ACHN (cell line): ENCODE results near the gene LMO1.

Source experiments
- DNase-seq: peaks from one replicate; pipeline ENCODE4 v3.0.0-alpha.2; 2015
- in situ Hi-C: cut with HindIII; loops from 2 replicates; pipeline ENCODE4 v1.10.0; 2017; ENCODE audit warnings: low sequenced_read_pairs, low pct_ligation_motif_present, low pct_unique_long_range_greater_than_20kb

The LMO1 gene

DNA sequence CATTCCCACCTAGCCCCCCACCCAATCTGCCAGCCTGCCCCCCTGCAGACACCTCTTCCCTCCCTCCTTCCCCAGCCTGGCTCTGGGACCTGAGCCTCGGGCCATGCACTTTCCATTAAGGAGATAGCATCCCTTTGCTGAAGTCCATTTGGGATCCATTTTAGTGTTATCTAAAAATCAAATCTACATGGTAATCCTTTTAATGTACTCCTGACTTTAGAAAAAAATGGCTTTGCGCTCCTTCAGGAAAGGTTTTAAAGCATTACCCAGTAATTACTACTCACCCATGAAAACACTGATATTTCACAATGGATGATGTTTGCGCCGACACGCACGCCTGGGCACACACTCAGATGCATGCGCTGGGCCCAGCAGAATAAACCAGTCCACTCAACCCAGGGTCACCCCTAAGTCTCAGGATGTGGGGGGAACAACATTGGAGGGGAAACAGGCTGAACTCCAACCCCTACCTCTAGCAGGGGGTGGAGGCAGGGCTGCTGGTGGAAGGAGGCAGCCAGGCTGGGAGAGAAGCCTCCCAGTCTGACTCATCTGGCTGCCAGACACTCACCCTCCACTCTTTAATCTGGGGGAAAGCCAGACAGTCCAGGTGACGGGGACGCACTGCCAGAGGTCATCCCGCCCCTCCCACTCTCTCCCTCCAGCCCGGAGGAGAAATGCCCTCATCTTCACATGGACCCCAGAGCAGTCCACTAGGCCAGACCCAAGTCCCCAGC lies 29.8 kb downstream of the LMO1 start:
- in situ Hi-C loops = no loop called here
- peak; percentile 73 for DNase-seq

GRCh38 chr11:8232849-8233606 lies 30.6 kb downstream of the LMO1 start:
- in situ Hi-C loops = no loop called here
- no peak for DNase-seq

DNA sequence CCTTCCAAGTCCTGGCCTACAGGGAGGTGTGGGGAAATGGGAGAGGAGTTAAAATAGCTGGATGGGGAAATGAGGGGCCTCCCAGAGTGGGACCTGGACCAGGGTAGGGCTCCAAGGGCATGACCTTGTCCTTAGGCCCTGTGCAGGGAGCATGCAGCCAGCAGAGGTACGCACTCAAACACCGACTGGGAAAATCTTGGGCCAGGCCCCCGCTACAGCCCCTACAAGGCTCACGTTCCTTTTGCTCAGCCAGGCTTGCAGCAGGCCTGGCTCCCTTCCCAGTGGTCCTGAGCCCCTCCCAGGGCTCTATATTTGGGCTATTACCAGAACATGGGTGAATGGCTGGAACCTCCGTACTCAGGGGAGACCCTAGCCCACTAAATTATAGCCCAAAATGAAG lies 31.3 kb downstream of the LMO1 start:
- in situ Hi-C loops = no loop called here
- DNase-seq = no peak

- in situ Hi-C loops = no loop called here
- no peak for DNase-seq
Measured at GRCh38 chr11:8231979-8232378, 31.7 kb downstream of the LMO1 start.

DNA sequence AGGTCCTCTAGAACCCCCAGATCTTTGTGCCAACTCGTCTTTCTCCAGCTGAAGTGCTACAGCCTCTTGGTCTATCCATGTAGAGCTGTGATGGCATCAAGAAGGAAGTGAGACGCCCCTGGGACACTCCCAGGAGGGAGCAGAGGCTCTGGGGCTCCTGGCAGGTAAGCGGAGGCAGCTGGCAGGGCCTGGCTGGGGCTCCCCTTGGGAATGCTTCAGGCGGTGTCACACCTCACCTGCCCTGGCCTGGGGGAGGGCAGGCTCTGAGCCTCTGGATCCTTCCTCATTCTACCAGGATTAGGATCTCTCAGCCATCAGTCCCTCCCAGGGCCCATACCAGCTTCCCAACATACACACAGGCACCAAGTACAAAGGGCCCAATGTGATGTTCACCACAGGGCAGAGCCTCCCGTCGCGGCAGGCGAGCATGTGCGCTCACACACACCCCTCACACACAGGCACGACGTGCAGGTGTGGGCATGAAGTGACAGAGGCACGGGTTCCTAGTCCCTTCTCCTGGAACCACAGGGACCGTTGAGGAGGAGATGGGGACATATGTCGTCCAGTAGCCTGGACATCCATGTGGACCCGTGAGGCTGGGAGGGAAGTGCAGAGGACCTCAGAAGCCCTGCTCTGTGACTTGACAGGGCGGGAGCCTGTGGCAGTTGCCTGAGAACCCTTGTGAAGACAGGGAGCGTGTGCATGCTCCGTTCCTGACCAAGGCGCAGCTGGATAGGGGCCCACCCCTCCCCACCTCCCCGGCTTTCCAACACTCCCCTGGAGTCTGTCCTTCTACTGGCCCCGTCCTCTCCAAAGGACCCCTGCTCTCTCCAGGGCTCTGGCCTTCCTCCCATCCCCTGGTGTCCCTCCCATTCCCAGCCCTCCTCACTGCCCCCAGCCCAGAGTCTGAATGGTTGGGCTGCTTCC lies 32.5 kb downstream of the LMO1 start:
- DNase-seq = no peak
- in situ Hi-C loops = no loop called here

- in situ Hi-C loops = no loop called here
- no peak for DNase-seq
Measured at GRCh38 chr11:8230178-8230859, 33.4 kb downstream of the LMO1 start.

- in situ Hi-C loops = no loop called here
- no peak for DNase-seq
Measured at GRCh38 chr11:8229299-8230177, 34.1 kb downstream of the LMO1 start.

GRCh38 chr11:8228231-8228630 lies 35.4 kb downstream of the LMO1 start:
- no peak for DNase-seq
- in situ Hi-C loops = no loop called here

- no peak for DNase-seq
- in situ Hi-C loops = no loop called here
Measured at GRCh38 chr11:8227156-8228152, 36.2 kb downstream of the LMO1 start.

GRCh38 chr11:8225589-8226036 lies 38.1 kb downstream of the LMO1 start:
- peak; percentile 60 for DNase-seq
- in situ Hi-C loops = no loop called here

GRCh38 chr11:8224711-8225110 lies 39.0 kb downstream of the LMO1 start:
- in situ Hi-C loops = no loop called here
- DNase-seq = no peak

DNA sequence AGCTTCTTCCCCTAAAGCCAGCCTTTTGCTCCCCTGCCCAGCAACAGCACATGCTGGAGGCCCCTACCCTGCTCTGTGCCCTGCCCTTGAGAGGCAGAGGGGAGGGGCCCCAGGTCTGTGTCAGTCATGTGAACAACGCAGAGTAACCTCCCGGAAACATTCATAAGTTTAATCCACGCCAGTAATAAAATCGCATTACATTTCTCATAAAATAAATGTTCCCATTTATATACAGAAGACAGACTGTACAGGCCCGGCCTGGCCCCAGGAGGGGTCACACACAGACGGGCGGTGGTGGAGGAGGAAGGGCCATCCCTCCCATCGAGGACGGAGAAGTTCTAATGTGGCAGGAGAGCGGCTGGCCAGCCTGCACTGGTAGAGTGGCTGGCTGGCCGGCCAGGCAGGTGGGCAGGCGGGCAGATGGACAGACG lies 39.5 kb downstream of the LMO1 start:
- DNase-seq = no peak
- in situ Hi-C loops = no loop called here

DNA sequence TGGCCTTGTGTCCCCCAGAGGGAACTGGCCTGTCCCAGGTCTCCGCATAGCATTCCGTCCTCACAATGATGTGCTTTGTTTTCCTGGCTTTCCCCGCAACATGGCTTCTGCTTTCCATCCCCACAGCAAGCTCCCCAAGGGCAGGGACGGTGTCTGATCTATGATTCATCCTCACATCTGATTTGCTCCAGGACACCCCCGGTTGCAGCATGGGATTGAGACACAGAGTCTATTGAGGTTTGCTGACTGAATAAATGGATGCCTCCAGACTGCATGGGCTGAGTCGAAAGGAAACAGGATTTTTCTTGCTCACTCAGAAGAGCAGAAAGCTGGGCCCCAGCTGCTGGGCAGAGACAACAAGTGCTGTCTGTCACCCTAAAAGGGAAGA lies 40.2 kb downstream of the LMO1 start:
- in situ Hi-C loops = no loop called here
- no peak for DNase-seq

- DNase-seq = no peak
- in situ Hi-C loops = no loop called here
Measured at GRCh38 chr11:8222820-8223512, 40.7 kb downstream of the LMO1 start.

GRCh38 chr11:8221917-8222495 lies 41.7 kb downstream of the LMO1 start:
- in situ Hi-C loops = no loop called here
- no peak for DNase-seq
